Measurements from ENCODE around the gene LAMA5.

LAMA5 gene

GRCh38 chr20:62403331-62403730, 36.2 kb upstream of the LAMA5 start:
- no peak for DNase-seq

GRCh38 chr20:62402456-62403150, 35.5 kb upstream of the LAMA5 start:
- DNase-seq = no peak

GRCh38 chr20:62401331-62401779, 34.2 kb upstream of the LAMA5 start:
- DNase-seq = no peak

DNA sequence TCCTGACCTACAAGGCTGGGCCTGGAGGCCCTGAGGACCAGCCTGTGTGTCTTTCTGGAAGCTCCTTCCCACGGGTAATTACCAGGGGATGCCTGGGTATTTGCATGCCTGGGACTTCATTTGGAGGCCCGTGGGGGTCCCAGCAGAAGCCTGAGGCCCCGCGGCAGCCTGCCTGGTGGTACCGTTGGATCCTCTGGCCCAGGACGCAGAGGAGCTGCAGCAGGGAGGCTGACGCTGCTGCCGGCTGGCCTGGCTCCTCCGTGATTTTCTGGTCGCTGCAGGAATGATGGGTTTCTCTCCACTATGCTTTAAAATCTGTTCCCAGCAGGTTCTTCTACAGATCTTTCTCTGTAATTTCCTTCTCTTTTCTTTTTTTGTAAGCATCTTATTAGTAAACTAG, 33.4 kb upstream of the LAMA5 start:
- DNase-seq = no peak

GRCh38 chr20:62400021-62400420, 32.9 kb upstream of the LAMA5 start:
- no peak for DNase-seq

DNA sequence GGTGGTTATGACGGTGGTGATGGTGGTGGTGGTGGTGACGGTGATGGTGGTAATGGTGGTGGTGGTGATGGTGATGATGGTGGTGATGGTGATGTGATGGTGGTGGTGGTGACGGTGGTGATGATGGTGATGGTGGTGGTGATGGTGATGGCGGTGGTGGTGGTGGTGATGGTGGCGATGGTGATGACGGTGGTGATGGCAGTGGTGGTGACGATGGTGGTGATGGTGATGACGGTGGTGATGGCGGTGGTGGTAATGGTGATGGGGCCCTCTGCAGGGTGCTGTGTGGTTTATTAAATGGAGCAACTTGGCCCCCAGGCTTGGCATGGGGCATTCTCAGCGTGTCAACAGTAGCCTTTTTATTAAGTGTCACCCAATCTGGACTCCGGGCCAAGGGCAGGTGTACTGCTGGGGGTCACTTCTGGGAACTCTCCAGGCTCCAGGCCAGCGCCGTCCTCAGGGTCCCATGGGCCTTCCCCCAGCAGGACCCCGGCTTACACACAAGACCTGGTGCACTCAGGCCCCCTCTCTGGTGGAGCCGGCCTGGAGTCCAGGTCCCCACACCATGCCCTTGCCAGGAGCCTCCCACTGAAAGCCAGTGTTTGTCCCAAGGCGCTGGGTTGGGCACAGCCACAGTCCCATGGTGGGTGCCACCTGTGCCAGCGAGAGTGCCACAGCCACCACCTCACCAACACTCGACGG, 31.2 kb upstream of the LAMA5 start:
- no peak for DNase-seq

GRCh38 chr20:62396367-62397239, 29.5 kb upstream of the LAMA5 start:
- DNase-seq = no peak

GRCh38 chr20:62395311-62396242, 28.5 kb upstream of the LAMA5 start:
- no peak for DNase-seq

DNA sequence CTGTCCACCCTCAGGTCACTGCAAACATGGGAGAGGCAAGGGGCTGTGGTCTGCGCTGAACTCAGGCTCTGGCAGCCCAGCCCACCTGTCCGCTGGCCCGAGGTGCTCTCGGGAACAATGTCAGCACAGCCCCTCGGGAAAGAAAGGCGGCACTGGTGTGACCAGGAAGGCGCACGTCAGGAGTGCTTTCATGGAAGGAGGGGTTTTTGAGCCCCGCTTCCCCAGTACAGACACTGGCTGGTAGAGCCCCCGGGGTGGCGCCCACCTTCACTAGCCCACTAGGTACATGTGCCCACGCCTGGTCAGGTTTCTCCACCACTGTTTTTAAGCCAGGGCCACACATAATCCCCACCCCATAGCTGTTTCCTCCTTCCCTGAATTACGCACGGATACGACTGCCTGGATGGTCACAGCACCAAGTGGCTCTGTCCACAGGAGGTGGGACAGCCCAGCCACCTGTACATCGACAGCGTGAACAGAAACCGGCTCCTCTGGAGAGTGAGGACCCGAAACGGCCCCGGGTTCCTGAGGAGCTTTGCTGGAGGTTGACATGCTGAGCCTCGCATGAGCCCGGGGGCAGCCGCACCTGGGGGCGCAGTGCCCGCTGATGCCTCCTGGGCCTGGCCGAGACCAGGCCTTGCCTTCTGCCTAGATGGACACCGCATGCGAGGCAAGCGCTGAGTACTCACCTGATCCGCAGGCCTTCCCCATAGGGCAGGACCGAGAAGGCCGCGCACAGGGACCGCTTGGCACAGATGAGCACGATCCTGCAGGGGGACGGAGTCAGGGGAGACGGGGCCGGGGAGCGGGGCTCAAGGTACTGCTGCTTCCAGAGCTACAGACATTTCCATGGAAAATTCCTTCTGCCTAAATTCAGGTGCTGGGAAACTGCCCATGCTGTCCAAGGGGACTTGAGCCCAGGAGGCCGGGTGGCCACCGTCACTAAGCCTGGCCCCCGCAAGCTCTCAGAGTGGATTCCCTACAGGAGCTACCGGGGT, 27.4 kb upstream of the LAMA5 start:
- no peak for DNase-seq

DNA sequence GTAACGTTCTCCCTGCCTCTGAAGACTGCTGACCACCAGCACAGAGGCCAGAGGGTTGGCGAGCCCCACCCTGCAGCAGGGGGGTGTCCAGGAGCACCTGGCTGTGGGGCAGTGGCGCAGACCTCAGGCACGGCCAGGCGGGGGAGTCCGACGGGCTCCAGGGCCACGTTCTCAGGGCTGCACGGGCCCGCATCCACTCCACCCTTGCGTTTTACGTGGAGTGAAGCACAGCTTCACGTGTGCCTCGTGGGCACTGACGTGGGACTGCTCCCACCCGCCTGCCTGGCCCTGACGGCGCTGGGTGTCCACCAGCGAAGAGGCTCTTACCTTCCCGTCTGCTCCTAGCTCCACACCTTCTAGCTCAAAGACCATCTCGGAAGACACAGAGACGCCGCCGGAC, 26.7 kb upstream of the LAMA5 start:
- no peak for DNase-seq

DNA sequence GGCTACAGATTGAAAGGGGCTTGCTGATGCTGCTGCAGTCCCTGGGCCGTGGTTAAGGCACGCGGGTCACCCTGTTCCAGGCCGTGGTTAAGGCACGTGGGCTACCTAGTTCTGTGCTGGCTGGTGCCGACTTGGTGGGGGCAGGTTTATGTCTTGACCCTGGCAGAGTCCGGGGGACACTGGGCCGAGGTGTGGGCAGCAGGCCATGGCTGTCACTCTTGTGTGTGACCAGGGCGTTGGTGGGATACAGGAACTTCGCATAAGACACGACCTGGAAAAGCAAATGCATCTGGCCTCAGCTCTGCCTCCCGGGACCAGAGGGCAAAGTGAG, 26.2 kb upstream of the LAMA5 start:
- no peak for DNase-seq

GRCh38 chr20:62392621-62393334, 25.7 kb upstream of the LAMA5 start:
- DNase-seq = no peak

DNA sequence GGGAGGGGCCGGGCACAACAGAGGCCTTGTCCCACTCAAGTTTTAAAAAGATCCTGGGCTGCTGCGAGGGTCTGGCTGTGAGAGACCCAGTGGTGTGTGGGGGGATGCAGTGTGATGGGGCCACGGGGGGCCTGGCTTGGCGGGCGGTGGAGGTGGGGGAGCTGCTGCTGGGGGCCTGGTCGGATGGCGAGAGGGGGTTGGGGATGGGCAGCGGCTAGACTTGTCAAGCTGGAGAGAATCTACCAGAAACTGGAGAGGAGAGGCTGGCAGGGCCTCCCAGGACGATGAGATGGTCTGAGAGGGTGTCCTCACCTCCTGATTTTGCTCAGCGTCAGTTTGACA, 24.9 kb upstream of the LAMA5 start:
- no peak for DNase-seq

DNA sequence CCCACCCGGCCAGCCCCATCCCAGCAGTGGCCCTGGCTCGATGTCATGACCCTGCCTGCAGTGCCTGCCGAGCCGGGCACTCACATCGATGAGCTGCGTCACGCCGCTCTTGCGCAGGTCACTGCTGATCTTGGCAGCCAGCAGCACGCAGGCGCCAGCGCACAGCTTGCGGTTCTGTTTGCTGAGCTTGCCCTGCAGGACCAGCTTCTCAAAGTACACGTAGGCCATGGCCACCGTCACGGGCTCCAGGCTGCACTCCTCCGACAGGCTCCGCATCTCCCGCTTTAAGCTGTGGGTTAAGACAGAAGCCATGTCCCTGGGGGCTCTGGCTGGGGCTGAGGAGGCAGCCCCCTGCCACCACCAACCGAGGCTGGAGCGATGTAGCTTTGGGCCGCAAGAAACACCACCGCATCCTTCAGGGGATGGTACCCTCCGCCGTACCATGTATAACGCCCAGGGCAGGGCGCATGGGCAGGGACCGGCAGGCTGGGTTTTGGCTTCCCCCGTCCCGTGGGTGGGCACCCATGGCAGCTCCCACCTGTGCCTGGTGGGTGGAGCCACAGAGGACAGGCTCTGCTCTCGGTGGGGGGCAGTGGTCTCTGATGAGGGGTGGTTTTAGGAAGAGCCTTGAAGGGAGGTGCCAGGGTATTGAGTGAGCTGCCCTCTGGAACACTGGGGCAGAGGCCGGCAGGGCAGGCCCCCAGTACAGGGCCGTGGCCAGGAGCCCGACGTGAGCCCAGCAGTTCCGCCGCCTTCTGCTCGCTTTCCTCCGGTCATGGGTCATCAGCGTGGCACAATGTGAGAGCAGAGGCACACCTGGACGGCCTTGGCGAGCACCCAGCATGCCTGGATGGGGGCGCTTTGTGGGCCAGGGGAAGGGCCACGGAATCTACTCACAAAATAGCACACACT, 24.3 kb upstream of the LAMA5 start:
- no peak for DNase-seq

DNA sequence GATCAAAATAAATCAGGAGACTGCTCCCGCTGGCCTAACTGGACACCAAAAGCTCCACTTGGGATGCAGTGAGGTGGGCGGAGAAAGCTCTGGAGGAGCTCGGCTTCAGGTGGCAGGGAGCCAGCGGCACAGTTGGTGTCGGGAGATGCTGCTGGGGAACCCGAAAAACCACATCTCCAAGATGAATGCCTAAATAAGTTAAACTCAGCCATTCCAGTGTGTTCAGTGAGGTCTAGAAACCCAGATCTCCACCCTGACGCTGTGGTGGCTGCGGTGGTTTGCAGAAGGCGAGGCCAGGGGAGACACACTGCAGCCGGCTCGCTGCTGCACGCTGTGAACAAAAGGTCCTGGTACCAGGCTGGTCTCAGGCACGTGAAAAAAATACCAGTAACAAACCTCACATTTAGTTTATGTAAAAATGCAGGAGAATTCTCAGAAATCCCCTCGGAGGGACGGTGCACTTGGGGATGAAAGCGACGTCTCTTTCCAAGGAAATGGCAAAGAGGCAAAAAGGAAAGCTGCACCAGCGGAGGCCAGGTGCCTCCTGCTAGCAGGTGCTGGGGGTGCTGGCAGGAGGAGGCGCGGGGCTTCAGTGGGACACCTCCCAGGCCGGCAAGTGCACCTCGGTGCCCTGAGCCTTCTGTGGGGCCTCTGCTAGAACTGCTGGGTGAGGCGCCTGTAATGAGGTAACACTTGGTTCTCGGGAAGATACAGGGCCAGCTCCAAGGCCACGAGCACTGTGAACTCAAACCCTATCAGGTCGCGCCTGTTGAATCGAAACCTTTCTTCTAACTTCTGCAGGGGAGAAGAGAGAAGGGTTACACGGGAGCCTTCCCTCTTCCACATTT, 23.4 kb upstream of the LAMA5 start:
- DNase-seq = no peak

- no peak for DNase-seq
Observed at GRCh38 chr20:62389601-62390087, 22.5 kb upstream of the LAMA5 start.

GRCh38 chr20:62388839-62389600, 21.9 kb upstream of the LAMA5 start:
- no peak for DNase-seq
